T47D (cell line): ENCODE results near the gene OPN5.

Source experiments
- DNase-seq, 2 experiments: peaks; one replicate each; pipeline versions ENCODE4 v3.0.0 to v3.0.0-alpha.2; 2011 to 2012; ENCODE audit warnings: low read depth in 1 of 2, low spot score in 1 of 2
- JUND ChIP-seq: IDR thresholded peaks from 2 replicates; pipeline ENCODE4 v1.6.1; 2012; ENCODE audit warnings: low read depth
- in situ Hi-C: cut with HindIII; loops from 2 replicates; pipeline ENCODE4 v1.10.0; 2016; ENCODE audit warnings: low sequenced_read_pairs, low pct_unique_long_range_greater_than_20kb

Gene OPN5

GRCh38 chr6:47851091-47851490 is 69.3 kb downstream of the OPN5 start:
- no peak for TF ChIP-seq JUND
- DNase-seq, result no peak
- in situ Hi-C loops, result no loop called here

GRCh38 chr6:47852727-47853126 is 70.9 kb downstream of the OPN5 start:
- TF ChIP-seq JUND, result no peak
- in situ Hi-C loops, result no loop called here
- no peak for DNase-seq

GRCh38 chr6:47853766-47854165 is 71.9 kb downstream of the OPN5 start:
- peak in 1 of 2 experiments; percentile 13 for DNase-seq
- in situ Hi-C loops, result no loop called here
- no peak for TF ChIP-seq JUND

- in situ Hi-C loops, result no loop called here
- no peak for DNase-seq
- no peak for TF ChIP-seq JUND
Observed at GRCh38 chr6:47854971-47855370, 73.1 kb downstream of the OPN5 start.

GRCh38 chr6:47859175-47859574 is 77.3 kb downstream of the OPN5 start:
- DNase-seq, result no peak
- no peak for TF ChIP-seq JUND
- in situ Hi-C loops, result no loop called here

- no peak for DNase-seq
- TF ChIP-seq JUND, result no peak
- in situ Hi-C loops, result no loop called here
Observed at GRCh38 chr6:47862731-47863130, 80.9 kb downstream of the OPN5 start.

GRCh38 chr6:47865206-47865605 is 83.4 kb downstream of the OPN5 start:
- in situ Hi-C loops, result no loop called here
- TF ChIP-seq JUND, result no peak
- DNase-seq, result no peak

GRCh38 chr6:47875593-47875992 is 93.8 kb downstream of the OPN5 start:
- TF ChIP-seq JUND, result no peak
- no peak for DNase-seq
- in situ Hi-C loops, result no loop called here
